ENCODE results near the gene KAT7. TPM values are rescaled to one million over a fixed set of nuclear protein-coding genes. Genes with fewer than 3 reads are reported as not detected.

Gene KAT7
- 19.1 and 22.2 TPM in 2 replicates for total RNA-seq

GRCh38 chr17:49788478-49789242 lies at the start of gene KAT7:
Gene KAT7, plus strand, starts transcription at chr17:49788681. Its CDS starts 154 bp downstream, at chr17:49788835.

GRCh38 chr17:49763735-49764558 lies 24.5 kb upstream of the KAT7 start, which contains the start of gene FAM117A:
Gene FAM117A, minus strand, starts transcription at chr17:49764131. Its CDS starts 44 bp downstream, at chr17:49764087.

GRCh38 chr17:49848019-49848473 lies 59.6 kb downstream of the KAT7 start, which contains the start of gene TAC4:
Gene TAC4, minus strand, starts transcription at chr17:49848069. Its CDS starts 52 bp downstream, at chr17:49848017.

Other genes with a start within 250 kb of the KAT7 start
- gene NXPH3, start 212.8 kb upstream of the KAT7 start, total RNA-seq, result under 0.01 and 0.17 TPM in 2 replicates
- 82.3 and 111 TPM in 2 replicates for gene SPOP, start 110.6 kb upstream of the KAT7 start, total RNA-seq
- gene SLC35B1, start 80.7 kb upstream of the KAT7 start, total RNA-seq, result 36.2 and 43.3 TPM in 2 replicates
- 1.3 and 2.7 TPM in 2 replicates for gene FAM117A, start 24.6 kb upstream of the KAT7 start, total RNA-seq
- not detected in 2 replicates for gene TAC4, start 59.4 kb downstream of the KAT7 start, total RNA-seq
- gene DLX4, start 180.5 kb downstream of the KAT7 start, total RNA-seq, result not detected in 2 replicates
- gene DLX3, start 206.5 kb downstream of the KAT7 start, total RNA-seq, result not detected in 2 replicates

Measured in bronchial smooth muscle cell (primary cell).